Endothelial cell (in vitro differentiated cells): ENCODE results near the gene SLC7A5. TPM values are rescaled to one million over a fixed set of nuclear protein-coding genes. Genes with fewer than 3 reads are reported as not detected.
"Not testable (repeated sequence)": the region's sequence is repeated elsewhere in the genome, so short reads cannot be mapped to it uniquely, and the experiment has no call there.

ENCODE experiments used
- DNase-seq: peaks from one replicate; pipeline ENCODE4 v3.0.0; 2021; ENCODE audit warnings: low spot score
- H3K27ac Mint-ChIP-seq: one replicate; pipeline ENCODE4 v1.8.0; 2021; ENCODE audit warnings: mixed read lengths, inconsistent platforms; ENCODE audit not compliant: unreplicated experiment
- H3K27me3 Mint-ChIP-seq: one replicate; pipeline ENCODE4 v1.8.0; 2021; ENCODE audit warnings: mild to moderate bottlenecking, moderate library complexity, mixed read lengths, inconsistent platforms; ENCODE audit not compliant: unreplicated experiment
- H3K36me3 Mint-ChIP-seq: one replicate; pipeline ENCODE4 v1.8.0; 2021; ENCODE audit warnings: mild to moderate bottlenecking, low read depth, mixed read lengths, inconsistent platforms; ENCODE audit not compliant: unreplicated experiment
- H3K4me1 Mint-ChIP-seq: one replicate; pipeline ENCODE4 v1.8.0; 2021; ENCODE audit warnings: mild to moderate bottlenecking, mixed read lengths, inconsistent platforms; ENCODE audit not compliant: unreplicated experiment
- H3K4me3 Mint-ChIP-seq: one replicate; pipeline ENCODE4 v1.8.0; 2021; ENCODE audit warnings: mild to moderate bottlenecking, mixed read lengths, inconsistent platforms; ENCODE audit not compliant: unreplicated experiment
- H3K9me3 Mint-ChIP-seq: one replicate; pipeline ENCODE4 v1.8.0; 2021; ENCODE audit warnings: mixed read lengths, inconsistent platforms; ENCODE audit not compliant: unreplicated experiment
- long read RNA-seq: library from polyadenylated mRNA; unstranded; transcript quantifications from one replicate; pipeline ENCODE4 v2.0.0, GENCODE V29; 2020; ENCODE audit not compliant: unreplicated experiment
- total RNA-seq: library from RNA; stranded (reverse); fragmentation: NEBNext Ultra II Directional; extraction: Animal tissue kit (Norgen Biotek cat#: 25700); gene quantifications from one replicate; pipeline ENCODE4 v1.2.1, GENCODE V29; 2021; ENCODE audit not compliant: unreplicated experiment
- TF ChIP-seq, protein P1 (sequence below): fragments of 200-600 bp; sonication (generic); IDR thresholded peaks from one replicate; pipeline ENCODE4 v1.5.0; 2021; ENCODE audit warnings: antibody characterized with exemption; ENCODE audit not compliant: unreplicated experiment

Gene SLC7A5
- total RNA-seq = 18.8 TPM
- long read RNA-seq = 0 reads

DNA sequence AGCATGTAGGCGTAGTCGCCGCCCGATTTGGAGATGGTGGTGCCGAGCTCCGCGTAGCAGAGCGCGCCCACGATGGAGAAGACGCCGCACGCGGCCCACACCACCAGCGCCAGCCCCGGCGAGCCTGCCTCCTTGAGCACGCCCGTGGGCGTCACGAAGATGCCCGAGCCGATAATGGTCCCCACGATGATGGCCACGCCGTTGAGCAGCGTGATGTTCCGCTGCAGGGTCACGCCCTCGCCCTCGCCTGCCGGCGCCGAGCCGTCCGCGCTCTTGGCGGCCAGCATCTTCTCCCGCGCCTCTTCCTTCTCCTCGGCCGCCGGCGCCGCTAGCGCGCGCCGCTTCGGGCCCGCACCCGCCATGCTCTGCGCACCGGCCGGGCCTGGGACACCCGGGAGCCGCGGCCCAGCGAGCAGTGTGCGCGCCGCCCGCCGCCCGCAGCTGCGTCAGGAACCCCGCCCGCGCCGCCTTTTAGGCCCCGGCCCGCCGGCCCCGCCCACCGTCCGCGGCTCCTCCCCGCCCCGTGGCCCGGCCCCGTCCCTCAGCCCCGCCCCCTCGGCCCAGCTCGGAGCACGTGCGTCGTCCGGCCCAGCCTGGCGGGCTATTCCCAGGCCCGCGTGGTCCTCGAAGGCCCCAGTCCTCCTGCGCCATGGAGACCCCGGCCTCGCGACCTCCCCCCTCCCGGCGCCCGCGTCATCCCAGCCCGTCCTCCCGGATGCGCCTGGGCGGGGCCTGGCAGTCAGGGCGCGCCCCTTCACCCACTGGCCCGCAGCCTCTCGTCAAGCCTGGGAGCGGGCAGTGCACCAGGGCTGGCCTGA, at the start of gene SLC7A5:
TSS of gene SLC7A5 (minus strand) at position 447 of the 818 bp plus-strand sequence. CDS start at position 362, 85 bp downstream.
- H3K27me3 Mint-ChIP-seq = peaks cover 16% of the 10 kb centered on the region
- H3K4me1 Mint-ChIP-seq = not testable (repeated sequence)

DNA sequence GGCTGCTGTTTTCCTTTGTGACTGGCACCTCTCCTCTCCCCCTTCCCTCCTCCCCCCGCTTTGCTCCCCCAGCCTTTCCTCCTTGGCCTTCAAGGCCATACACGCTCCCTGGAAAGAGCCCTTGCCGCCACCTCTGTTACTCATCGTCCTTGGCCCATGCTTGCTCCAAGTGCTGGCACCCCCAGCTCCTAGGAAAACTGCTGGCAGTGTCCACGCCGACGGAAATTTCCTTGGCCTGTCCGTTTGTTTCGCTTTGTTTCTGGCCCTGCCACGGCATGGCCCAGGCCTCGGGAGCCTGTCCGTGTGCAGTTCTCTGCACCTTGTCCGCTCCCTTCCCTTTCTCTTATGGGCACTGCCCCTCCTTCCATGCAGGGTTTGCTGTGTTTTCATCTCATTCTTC, 49.0 kb upstream of the SLC7A5 start:
- no peak for DNase-seq
- Mint-ChIP-seq H3K4me3 (no peak overlapping the region), H3K27ac (no peak overlapping the region), H3K36me3 (no peaks in the 10 kb centered on the region), H3K4me1 (no peaks in the 10 kb centered on the region), H3K27me3 (peaks cover 1% of the 10 kb centered on the region), H3K9me3 (no peaks in the 10 kb centered on the region)
- TF ChIP-seq, protein P1, sequence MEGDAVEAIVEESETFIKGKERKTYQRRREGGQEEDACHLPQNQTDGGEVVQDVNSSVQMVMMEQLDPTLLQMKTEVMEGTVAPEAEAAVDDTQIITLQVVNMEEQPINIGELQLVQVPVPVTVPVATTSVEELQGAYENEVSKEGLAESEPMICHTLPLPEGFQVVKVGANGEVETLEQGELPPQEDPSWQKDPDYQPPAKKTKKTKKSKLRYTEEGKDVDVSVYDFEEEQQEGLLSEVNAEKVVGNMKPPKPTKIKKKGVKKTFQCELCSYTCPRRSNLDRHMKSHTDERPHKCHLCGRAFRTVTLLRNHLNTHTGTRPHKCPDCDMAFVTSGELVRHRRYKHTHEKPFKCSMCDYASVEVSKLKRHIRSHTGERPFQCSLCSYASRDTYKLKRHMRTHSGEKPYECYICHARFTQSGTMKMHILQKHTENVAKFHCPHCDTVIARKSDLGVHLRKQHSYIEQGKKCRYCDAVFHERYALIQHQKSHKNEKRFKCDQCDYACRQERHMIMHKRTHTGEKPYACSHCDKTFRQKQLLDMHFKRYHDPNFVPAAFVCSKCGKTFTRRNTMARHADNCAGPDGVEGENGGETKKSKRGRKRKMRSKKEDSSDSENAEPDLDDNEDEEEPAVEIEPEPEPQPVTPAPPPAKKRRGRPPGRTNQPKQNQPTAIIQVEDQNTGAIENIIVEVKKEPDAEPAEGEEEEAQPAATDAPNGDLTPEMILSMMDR = no peak

More for the DNA sequence above, at the start of gene SLC7A5:
- not testable (repeated sequence) for H3K27ac Mint-ChIP-seq, H3K9me3 Mint-ChIP-seq, H3K36me3 Mint-ChIP-seq
- peak within 1 kb of the TSS; percentile 89 for H3K4me3 Mint-ChIP-seq
- peak; percentile 87 for DNase-seq

DNA sequence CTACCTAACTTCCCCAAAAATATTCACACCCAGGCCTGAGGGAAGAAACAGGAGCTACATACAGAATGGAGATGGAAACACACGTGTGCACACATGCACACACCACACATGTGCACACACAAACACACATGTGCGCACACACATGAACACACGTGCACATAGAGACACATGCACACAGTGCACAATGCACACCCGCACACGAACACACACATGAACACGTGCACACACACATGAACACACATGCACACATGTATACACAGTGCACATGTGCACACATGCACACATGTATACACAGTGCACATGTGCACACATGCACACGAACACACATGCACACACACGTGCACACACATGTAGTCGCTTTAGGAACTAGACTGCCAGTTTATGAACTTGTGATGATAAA, 48.2 kb upstream of the SLC7A5 start:
- H3K4me1 Mint-ChIP-seq = no peaks in the 10 kb centered on the region
- no peaks in the 10 kb centered on the region for H3K36me3 Mint-ChIP-seq
- H3K4me3 Mint-ChIP-seq = no peak overlapping the region
- TF ChIP-seq, protein P1 = no peak
- no peak overlapping the region for H3K27ac Mint-ChIP-seq
- no peaks in the 10 kb centered on the region for H3K9me3 Mint-ChIP-seq
- peaks cover 1% of the 10 kb centered on the region for H3K27me3 Mint-ChIP-seq
- no peak for DNase-seq

DNA sequence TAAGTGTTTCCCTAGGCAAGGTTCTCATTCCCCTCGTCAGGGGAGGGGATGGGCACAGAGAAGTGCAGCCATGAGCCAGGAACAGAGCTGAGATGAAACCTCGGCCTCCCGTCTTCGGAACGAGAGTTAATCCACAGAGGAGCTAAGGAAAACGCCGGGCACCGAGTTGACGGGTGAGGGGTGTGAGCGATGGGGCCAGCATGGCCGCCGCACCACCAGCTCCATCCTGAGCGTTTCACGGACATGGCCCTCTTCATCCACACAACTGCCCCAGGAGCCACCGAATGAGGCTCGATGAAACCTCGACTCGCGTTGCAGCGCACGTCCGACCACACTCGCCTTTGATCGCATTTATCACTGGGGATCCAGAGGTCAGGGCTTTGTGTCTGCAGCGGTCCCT, 45.5 kb upstream of the SLC7A5 start:
- Mint-ChIP-seq H3K4me3 (no peak overlapping the region), H3K27ac (no peak overlapping the region), H3K4me1 (no peaks in the 10 kb centered on the region), H3K9me3 (no peaks in the 10 kb centered on the region), H3K36me3 (no peaks in the 10 kb centered on the region), H3K27me3 (peaks cover 3% of the 10 kb centered on the region)
- DNase-seq = no peak
- TF ChIP-seq, protein P1 = no peak

DNA sequence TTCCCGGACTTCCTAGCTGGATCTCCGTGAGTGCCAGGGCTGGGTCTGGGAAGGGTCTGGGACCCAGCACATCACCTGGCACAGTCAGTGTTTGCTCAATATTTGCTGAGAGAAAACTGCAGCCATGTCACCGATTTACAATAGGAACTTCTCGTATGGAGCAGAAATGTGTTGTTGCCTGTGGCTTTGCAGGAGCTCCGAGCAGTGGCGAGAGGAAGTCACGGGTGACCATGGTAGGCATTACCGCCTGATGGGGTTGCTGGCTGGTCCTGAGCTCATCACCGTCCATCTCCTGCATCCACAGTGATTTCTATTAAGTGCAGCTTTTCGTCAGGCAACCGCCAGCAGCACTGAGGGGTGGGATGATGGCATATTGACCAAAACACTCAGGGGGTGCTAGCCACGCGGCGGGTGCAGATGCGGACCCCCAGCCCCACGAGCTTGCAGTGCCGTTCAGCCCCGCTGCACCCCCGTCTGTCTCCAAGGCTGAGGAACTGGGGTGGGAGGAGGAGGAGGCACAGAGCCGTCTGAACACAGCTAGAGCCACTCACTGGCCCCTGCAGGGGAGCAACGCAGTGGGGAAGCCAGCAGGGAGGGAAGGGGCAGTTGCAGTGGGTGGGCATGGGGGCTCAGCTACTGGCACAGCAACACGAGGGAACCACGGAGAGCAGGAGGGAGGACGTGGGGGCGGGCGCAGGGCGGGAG, 44.9 kb upstream of the SLC7A5 start:
- H3K27me3 Mint-ChIP-seq, DNase-seq, H3K4me3 Mint-ChIP-seq, H3K27ac Mint-ChIP-seq, H3K4me1 Mint-ChIP-seq, H3K9me3 Mint-ChIP-seq, H3K36me3 Mint-ChIP-seq: not testable (repeated sequence)

DNA sequence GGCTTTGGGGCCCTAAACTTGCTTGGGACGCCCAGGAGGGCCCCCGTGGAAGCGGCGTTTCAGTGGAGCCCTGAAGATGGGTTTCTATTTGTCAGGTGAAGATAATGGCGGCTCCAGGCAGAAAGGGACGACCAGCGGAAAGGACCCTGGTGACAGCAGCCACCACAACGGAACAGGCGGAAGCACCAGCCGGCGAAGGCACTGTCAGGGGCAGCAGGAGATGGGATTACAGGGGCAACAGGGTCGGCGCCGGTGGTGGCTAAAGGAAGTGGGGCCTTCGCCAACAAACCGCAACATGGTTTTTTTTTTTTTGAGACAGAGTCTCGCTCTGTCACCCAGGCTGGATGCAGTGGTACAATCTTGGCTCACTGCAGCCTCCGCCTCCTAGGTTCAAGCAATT, 43.4 kb upstream of the SLC7A5 start:
- H3K4me1 Mint-ChIP-seq, H3K36me3 Mint-ChIP-seq, H3K4me3 Mint-ChIP-seq, H3K27ac Mint-ChIP-seq, DNase-seq, H3K9me3 Mint-ChIP-seq, H3K27me3 Mint-ChIP-seq: not testable (repeated sequence)

DNA sequence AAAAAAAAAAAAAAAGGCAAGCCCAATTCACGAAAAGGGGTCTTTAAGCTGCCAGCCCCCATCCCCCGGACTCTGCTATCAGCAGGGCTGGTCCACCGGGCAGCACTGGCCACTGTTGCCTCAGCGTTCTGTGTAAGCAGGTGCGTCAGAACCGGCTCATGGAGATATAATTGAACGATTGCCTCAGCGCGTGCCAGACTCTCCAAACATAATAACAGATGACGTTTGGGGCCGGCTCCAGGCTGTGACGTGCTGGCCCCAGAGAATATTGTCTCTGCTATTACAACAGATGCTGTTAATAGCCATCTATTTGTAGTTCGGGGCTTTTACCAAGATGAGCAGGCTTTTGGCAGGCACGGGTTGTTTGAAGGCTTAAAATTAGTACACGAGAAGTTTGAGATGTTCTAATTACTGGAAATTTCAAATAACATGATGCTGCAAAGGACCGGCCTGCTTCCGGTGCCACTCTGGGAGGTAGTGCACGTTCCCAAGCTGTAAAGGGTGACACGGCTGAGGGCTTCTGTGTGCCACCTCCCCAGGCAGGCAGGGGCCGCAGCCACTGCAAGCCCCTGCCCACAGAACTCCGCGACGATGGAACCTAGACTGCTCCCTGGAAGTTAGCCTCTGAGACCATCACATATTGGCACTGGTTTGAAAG, 41.9 kb upstream of the SLC7A5 start:
- H3K27me3 Mint-ChIP-seq, H3K36me3 Mint-ChIP-seq, H3K27ac Mint-ChIP-seq, H3K4me3 Mint-ChIP-seq, DNase-seq, H3K9me3 Mint-ChIP-seq, H3K4me1 Mint-ChIP-seq: not testable (repeated sequence)
